Osteoblast (primary cell): Measurements from ENCODE around the gene PDZD8. TPM values are rescaled to one million over a fixed set of nuclear protein-coding genes. Genes with fewer than 3 reads are reported as not detected.
A peak's percentile ranks its signal among the peaks of the same experiment; 100 is the strongest.

Source experiments
- DNase-seq: peaks from one replicate; pipeline ENCODE4 v3.0.0; 2011; ENCODE audit warnings: low spot score, mixed read lengths; ENCODE audit not compliant: insufficient read length; ENCODE audit errors: missing footprints
- H2AFZ ChIP-seq: 2 replicates; pipeline ENCODE4 v1.6.0; 2011; ENCODE audit warnings: mild to moderate bottlenecking, low read length
- H3K27ac ChIP-seq: 2 replicates; pipeline ENCODE4 v1.5.1; 2011; ENCODE audit warnings: mild to moderate bottlenecking, low read depth, low read length, moderate library complexity
- H3K27me3 ChIP-seq: 2 replicates; pipeline ENCODE4 v1.6.0; 2012; ENCODE audit warnings: mild to moderate bottlenecking, control low read depth, inconsistent platforms, low read length, moderate library complexity; ENCODE audit not compliant: insufficient read depth
- H3K36me3 ChIP-seq: 2 replicates; pipeline ENCODE4 v1.5.1; 2011; ENCODE audit warnings: mild to moderate bottlenecking, low read length, control low read depth, moderate library complexity; ENCODE audit not compliant: insufficient read depth
- H3K4me1 ChIP-seq: 2 replicates; pipeline ENCODE4 v1.5.1; 2011; ENCODE audit warnings: mild to moderate bottlenecking, low read length, control low read depth, moderate library complexity; ENCODE audit not compliant: insufficient read depth
- H3K4me2 ChIP-seq: 2 replicates; pipeline ENCODE4 v1.6.0; 2011; ENCODE audit warnings: mild to moderate bottlenecking, low read length; ENCODE audit not compliant: insufficient read depth
- H3K4me3 ChIP-seq: fragments of 200-600 bp; sonication (generic); 3 replicates; pipeline ENCODE4 v1.5.1; 2012; ENCODE audit warnings: mild to moderate bottlenecking, low read length, inconsistent platforms; ENCODE audit not compliant: insufficient read depth
- H3K79me2 ChIP-seq: 2 replicates; pipeline ENCODE4 v1.6.0; 2012; ENCODE audit warnings: mild to moderate bottlenecking, low read length, control low read depth, inconsistent platforms; ENCODE audit not compliant: insufficient read depth
- H3K9me3 ChIP-seq: 2 replicates; pipeline ENCODE4 v1.5.1; 2011; ENCODE audit warnings: low read depth, low read length, control low read depth
- H4K20me1 ChIP-seq: 2 replicates; pipeline ENCODE4 v1.6.0; 2012; ENCODE audit warnings: mild to moderate bottlenecking, low read length, control low read depth; ENCODE audit not compliant: insufficient read depth
- CTCF ChIP-seq: IDR thresholded peaks from 2 replicates; pipeline ENCODE4 v1.5.1; 2011; ENCODE audit warnings: mild to moderate bottlenecking, low read depth, low read length, moderate library complexity; ENCODE audit errors: extremely low read depth
- total RNA-seq: library from RNA; depleted of rRNA; stranded (reverse); fragments of >200 nt; gene quantifications from 2 replicates; pipeline ENCODE4 v1.2.3, GENCODE V29; 2012

Gene PDZD8
- total RNA-seq, 1 donor: 35.8 TPM

DNA sequence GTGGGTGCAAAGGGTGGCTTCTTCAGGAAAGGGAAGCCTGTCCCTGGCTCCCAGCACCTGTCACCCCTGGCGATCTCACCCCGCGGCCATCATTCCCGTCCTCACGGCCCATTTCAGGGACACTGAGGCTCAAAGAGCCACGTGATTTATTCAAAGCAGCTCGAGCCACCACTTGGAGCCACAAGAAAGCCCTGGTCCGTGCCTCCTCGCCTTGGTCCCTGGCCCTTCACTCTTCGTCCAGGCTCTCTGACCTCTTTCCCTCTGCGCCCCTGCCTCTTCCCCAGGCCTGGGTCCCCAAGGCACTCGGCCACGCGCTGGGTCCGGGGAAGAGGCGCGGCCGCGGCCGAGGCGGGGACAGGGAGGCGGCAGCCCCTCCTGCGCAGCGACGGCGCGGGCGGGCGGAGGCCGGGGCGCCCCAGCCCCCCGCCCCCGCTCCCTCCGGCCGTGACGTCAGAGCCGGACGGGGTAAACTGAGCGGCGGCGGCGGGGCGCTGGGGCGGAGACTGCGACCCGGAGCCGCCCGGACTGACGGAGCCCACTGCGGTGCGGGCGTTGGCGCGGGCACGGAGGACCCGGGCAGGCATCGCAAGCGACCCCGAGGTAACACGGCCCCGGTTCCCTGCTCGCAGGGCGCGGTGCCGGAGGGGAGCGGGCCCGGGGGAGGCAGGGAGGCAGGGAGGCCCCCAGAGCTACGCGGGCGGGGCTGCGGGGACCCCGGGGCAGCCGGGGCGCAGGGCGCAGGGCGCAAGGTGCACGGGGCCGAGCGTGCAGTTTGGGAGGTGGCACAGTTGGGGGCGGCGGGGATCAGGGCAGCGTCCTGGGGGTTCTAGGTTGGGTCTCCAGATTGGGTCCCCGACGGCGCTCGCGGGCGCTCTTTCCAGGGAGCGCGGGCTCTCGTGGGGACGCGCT is 134.4 kb downstream of the PDZD8 start, which contains the start of gene SLC18A2:
Gene SLC18A2 (plus strand): TSS at position 494 of the 909 bp plus-strand sequence. CDS start 580 bp downstream, outside the sequence.
- Histone ChIP-seq H4K20me1 (no peaks in the 10 kb centered on the region), H3K4me3 (no peak within 1 kb of the TSS), H3K4me1 (no peaks in the 10 kb centered on the region), H3K36me3 (no peaks in the 10 kb centered on the region), H3K79me2 (no peaks in the 10 kb centered on the region), H3K27ac (no peak within 1 kb of the TSS), H3K9me3 (no peaks in the 10 kb centered on the region), H2AFZ (no peak within 1 kb of the TSS), H3K27me3 (peaks cover 28% of the 10 kb centered on the region), H3K4me2 (no peak within 1 kb of the TSS)
- peak; percentile 69 for DNase-seq
- TF ChIP-seq CTCF: no peak

GRCh38 chr10:117239721-117240620 is 135.3 kb downstream of the PDZD8 start:
- H3K27me3 ChIP-seq: peaks cover 26% of the 10 kb centered on the region
- peak; percentile 60 for DNase-seq
- no peak overlapping the region for H3K27ac ChIP-seq
- H4K20me1 ChIP-seq: no peaks in the 10 kb centered on the region
- no peak overlapping the region for H3K4me3 ChIP-seq
- no peaks in the 10 kb centered on the region for H3K4me1 ChIP-seq
- no peaks in the 10 kb centered on the region for H3K36me3 ChIP-seq
- H3K4me2 ChIP-seq: no peak overlapping the region
- H3K79me2 ChIP-seq: no peaks in the 10 kb centered on the region
- TF ChIP-seq CTCF: no peak
- no peaks in the 10 kb centered on the region for H3K9me3 ChIP-seq
- no peak overlapping the region for H2AFZ ChIP-seq

GRCh38 chr10:117239051-117239450 is 136.2 kb downstream of the PDZD8 start:
- Histone ChIP-seq H3K27me3 (peaks cover 26% of the 10 kb centered on the region), H3K4me1 (no peaks in the 10 kb centered on the region), H3K4me2 (no peak overlapping the region), H3K4me3 (no peak overlapping the region), H2AFZ (no peak overlapping the region), H4K20me1 (no peaks in the 10 kb centered on the region), H3K27ac (no peak overlapping the region), H3K9me3 (no peaks in the 10 kb centered on the region), H3K79me2 (no peaks in the 10 kb centered on the region), H3K36me3 (no peaks in the 10 kb centered on the region)
- peak; percentile 69 for DNase-seq
- no peak for TF ChIP-seq CTCF
